ENCODE measurements around the gene KCNQ1.

The KCNQ1 gene

GRCh38 chr11:2549080-2549479 lies 104.3 kb downstream of the KCNQ1 start:
- DNase-seq (ENCODE audit: insufficient read length, low spot score) (no peak), FAIRE-seq (no peak)

- FAIRE-seq (no peak), DNase-seq (ENCODE audit: insufficient read length, low spot score) (no peak)
Observed at GRCh38 chr11:2549491-2549875, 104.7 kb downstream of the KCNQ1 start.

GRCh38 chr11:2549876-2550605 lies 105.2 kb downstream of the KCNQ1 start:
- no peak for FAIRE-seq

DNA sequence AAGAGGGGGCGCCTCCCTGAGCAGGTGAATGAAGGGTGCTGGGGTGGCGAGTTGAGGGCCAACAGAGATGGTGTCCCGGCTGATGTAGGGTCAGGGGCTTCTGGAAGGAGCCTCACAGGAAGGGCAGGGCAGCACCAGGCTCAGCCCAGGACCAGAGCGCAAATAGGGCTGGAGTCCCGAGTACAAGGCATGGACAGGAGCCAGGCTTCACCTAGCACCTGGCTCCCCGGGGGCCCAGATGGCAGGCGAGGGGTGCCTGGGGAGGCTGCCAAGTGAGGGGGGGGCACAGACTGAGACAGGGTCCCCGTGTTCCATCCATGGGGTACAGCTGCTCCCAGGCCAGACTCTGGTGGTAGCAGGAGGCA lies 105.8 kb downstream of the KCNQ1 start:
- DNase-seq (ENCODE audit: insufficient read length, low spot score) = no peak
- FAIRE-seq = no peak

More at GRCh38 chr11:2549876-2550605, 105.2 kb downstream of the KCNQ1 start:
- DNase-seq (ENCODE audit: insufficient read length, low spot score) = no peak

DNA sequence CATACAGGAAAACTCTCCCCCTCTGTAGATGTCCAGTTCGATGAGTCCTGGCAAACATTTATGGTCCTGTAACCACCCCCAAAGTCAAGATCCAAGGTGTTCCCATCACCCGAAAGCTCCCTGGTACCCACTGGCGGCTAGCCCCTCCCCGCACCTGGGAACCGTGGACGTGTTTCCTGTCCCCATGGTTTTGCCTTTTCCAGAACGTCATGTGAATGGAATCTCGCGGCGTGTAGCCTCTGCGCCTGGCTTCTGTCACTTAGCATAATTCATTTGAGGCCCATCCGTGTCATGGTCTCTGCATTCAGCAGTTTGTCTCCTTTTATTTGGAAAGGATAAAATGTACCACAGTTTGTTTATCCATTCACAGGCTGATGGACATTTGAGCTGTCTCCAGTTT lies 106.3 kb downstream of the KCNQ1 start:
- FAIRE-seq (no peak), DNase-seq (ENCODE audit: insufficient read length, low spot score) (no peak)

DNA sequence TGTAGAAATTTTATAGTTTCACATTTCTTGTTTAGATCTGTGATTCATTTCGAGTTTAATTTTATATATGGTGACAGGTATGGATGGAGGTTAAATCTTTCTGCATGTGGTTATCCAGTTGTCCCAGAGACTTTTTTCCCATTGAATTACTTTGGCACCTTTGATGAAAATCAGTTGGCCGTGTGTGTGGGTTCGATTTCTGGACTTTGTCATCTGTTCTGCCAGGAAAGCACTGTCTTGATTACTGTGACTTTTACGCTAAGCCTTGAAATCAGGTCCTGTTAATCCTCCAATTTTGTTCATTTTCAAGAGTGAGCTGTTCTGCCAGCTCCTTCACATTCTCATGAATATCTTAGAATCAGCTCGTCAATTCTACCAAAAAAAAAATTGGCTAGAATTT lies 107.4 kb downstream of the KCNQ1 start:
- FAIRE-seq = no peak

GRCh38 chr11:2553198-2553597 lies 108.4 kb downstream of the KCNQ1 start:
- no peak for DNase-seq (ENCODE audit: insufficient read length, low spot score)
- FAIRE-seq = no peak

More for the DNA sequence above, 107.4 kb downstream of the KCNQ1 start:
- DNase-seq (ENCODE audit: insufficient read length, low spot score) = no peak

GRCh38 chr11:2553886-2554285 lies 109.1 kb downstream of the KCNQ1 start:
- DNase-seq (ENCODE audit: insufficient read length, low spot score) (no peak), FAIRE-seq (no peak)

GRCh38 chr11:2554338-2555207 lies 109.8 kb downstream of the KCNQ1 start:
- DNase-seq (ENCODE audit: insufficient read length, low spot score) (no peak), FAIRE-seq (no peak)

DNA sequence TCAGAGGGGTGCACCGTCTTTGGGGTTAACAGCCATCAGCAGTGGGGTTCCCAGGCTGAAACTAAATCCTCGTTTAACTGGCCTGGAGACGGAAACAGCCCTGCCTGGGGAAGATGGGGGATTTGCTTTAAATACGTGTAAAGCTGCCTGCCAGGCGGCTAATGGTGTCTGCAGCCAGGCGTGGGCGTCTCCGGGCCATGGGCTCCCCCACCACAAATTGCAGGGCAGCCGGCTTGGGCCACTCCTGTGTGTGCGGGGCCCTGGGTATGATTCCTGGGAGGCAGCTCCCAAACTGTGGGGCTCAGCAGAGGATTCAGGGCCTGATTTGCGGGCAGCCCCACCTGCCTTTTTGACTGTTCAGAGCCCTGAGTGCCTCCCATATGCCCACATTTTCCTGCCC lies 110.5 kb downstream of the KCNQ1 start:
- DNase-seq (ENCODE audit: insufficient read length, low spot score) (no peak), FAIRE-seq (no peak)

- FAIRE-seq = no peak
- no peak for DNase-seq (ENCODE audit: insufficient read length, low spot score)
Observed at GRCh38 chr11:2555891-2556290, 111.1 kb downstream of the KCNQ1 start.

- DNase-seq (ENCODE audit: insufficient read length, low spot score) = no peak
- no peak for FAIRE-seq
Observed at GRCh38 chr11:2557381-2557780, 112.6 kb downstream of the KCNQ1 start.

DNA sequence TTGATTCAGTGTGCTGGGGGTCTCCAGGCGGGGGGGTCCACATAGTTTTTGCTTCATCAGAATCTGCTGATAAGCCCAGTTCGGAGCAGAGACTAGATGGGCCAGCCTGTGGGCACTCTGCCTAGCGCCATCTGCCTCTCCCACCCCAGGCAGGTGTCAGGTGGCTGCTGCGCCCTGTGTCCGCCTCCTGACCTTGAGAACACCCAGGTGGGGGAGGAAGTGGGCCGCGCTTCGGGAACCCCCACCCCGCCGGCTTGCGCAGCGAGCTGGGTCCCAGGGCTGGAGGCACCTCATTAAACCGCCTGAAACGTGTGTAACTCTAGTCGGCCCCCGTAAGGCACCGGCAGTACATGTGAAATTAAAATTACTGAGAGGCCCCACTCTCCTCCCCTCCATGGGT lies 113.6 kb downstream of the KCNQ1 start:
- FAIRE-seq = no peak

GRCh38 chr11:2558861-2559526 lies 114.2 kb downstream of the KCNQ1 start:
- no peak for DNase-seq (ENCODE audit: insufficient read length, low spot score)
- no peak for FAIRE-seq

More for the DNA sequence above, 113.6 kb downstream of the KCNQ1 start:
- no peak for DNase-seq (ENCODE audit: insufficient read length, low spot score)

DNA sequence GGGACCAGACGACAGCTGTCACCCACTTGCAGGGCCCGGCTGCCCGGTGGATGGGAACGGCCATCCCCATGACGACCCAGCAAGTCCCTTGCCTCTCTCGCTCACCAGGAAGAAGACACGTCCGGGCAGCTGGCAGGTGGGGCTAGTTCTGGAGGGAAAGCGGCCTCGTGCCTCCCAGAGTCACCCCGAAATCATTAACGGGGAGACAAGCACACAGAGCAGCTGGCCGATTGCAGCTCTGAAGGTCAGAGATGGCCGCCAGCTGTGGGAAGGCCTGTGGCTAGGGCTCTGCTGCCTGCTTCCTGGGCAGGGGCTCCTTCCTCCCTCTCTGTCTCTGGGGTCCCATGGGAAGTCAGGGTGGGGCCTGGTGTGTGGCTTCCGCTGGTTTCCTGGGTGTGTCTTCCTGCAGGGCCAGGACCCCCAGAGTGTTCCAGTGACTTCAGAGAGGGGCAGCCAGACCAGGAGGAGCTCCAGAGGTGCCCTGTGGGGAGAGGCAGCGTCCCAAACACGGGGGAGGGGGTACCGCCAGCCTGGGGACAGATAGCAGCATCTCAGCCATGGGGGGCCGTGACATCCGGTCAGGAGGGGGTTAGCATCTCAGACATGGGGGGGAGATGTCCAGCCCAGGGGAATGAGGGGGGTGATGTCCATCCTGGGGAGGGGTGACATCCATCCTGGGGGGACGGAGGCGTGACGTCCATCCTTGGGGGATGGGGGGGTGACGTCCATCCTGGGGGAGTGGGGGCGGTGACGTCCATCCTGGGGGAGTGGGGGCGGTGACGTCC lies 114.9 kb downstream of the KCNQ1 start:
- no peak for FAIRE-seq
- no peak for DNase-seq (ENCODE audit: insufficient read length, low spot score)

- no peak for FAIRE-seq
- DNase-seq (ENCODE audit: insufficient read length, low spot score) = no peak
Observed at GRCh38 chr11:2561696-2562581, 117.1 kb downstream of the KCNQ1 start.

DNA sequence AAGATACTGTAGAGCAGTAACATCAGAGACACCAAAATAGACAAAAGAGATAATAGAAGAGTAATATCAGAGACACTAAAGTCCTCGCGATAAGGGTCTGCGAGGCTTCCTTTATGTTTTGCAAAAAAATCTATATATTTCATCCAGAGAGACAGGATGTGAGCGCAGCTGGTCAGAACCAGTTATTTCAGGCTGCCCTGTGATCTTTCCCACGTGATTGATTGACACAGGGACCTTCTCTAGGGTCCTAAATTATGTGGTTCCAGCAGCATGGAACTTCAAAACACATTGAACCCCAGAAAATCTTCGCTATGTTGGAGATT lies 118.0 kb downstream of the KCNQ1 start:
- no peak for FAIRE-seq
- DNase-seq (ENCODE audit: insufficient read length, low spot score) = no peak

DNA sequence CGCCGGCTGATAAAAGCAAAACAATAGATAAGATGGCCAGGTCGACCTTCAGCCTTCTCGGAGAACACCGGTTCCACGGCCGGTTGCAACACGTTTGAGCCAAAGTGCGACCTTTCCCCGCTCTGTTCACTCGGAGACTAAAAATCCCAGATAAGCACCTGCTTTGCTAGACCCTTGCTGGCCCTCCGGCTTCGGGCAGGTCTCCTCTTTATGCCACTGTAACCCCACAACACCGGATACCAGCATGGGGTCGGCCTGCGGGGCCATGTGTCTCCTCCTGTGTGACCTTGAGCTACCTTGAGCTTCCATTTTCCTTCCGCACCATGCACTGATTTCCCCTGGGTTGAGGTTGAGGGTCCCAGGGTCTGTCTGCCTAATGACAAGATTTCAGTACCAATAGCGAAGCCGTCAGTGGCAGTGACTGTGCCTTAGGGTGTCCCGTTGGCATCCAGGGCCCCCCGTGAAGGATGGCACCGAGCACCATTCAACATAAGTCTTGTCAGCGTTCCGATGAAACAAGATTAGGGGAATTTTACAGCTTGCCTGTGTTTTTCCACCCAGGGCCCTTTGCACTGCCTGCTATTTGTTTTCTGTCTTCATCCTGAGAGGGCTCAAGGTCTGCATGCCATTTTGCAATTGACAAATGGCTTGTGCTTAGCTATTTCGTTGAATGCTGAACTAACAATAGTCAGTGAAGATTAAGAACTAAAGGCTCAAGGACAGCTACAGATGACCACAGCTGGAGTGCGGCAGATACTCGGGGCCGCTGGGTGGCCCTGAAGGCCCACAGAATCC lies 118.6 kb downstream of the KCNQ1 start:
- FAIRE-seq = no peak
- DNase-seq (ENCODE audit: insufficient read length, low spot score) = no peak

- DNase-seq (ENCODE audit: insufficient read length, low spot score) = no peak
- FAIRE-seq = no peak
Observed at GRCh38 chr11:2564008-2564530, 119.3 kb downstream of the KCNQ1 start.

All from HTR-8/SVneo (cell line).